HT-29 (cell line): ENCODE measurements around the gene GLIPR1L2. TPM values are rescaled to one million over a fixed set of nuclear protein-coding genes. Genes with fewer than 3 reads are reported as not detected.
"Not testable (repeated sequence)": the region's sequence is repeated elsewhere in the genome, so short reads cannot be mapped to it uniquely, and the experiment has no call there.

ENCODE experiments used
- DNase-seq: peaks from one replicate; pipeline ENCODE4 v3.0.0-alpha.2; 2015; ENCODE audit warnings: low spot score
- total RNA-seq: library from RNA; depleted of rRNA; stranded (reverse); fragments of >200 nt; shearing (Covaris generic); gene quantifications from 2 replicates; pipeline ENCODE4 v1.2.3, GENCODE V29; 2014

The GLIPR1L2 gene
- total RNA-seq, 1 experiment from 2014 or later = not detected

GRCh38 chr12:75437564-75437963, 46.7 kb downstream of the GLIPR1L2 start:
- no peak for DNase-seq

DNA sequence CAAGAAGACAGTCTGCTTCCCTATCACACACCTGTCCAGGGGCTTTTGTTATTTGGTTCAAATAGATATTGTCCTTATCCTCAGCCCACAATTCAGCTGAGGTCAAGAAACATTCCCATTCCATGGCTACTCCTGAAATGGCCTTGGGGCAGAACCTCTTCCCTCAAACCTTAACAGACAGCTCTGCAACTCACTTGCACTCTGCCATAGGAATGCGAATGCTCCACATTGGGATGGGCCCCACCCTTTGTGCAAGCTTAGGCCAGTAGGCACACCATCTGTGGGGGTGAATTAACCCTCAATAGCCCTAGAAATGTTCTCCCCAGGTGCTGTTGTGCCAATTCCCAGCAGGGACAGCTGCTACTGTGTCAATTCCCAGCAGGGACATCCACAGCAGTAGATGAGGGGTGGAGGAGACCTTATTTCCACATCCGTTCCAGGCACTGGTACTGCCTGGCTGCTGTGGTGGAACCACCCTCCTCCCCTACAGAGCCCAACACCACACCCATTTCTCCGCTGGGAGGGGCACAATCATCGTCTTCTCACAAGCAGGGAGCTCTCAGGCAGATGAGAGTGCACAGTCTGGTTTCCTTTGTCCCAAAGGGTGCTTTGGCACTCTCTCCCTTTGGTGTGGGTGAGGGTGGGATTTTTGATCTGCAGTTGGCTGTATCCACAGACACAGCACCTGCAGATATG, 47.3 kb downstream of the GLIPR1L2 start:
- no peak for DNase-seq

- no peak for DNase-seq
Measured at GRCh38 chr12:75439048-75439447, 48.2 kb downstream of the GLIPR1L2 start.

DNA sequence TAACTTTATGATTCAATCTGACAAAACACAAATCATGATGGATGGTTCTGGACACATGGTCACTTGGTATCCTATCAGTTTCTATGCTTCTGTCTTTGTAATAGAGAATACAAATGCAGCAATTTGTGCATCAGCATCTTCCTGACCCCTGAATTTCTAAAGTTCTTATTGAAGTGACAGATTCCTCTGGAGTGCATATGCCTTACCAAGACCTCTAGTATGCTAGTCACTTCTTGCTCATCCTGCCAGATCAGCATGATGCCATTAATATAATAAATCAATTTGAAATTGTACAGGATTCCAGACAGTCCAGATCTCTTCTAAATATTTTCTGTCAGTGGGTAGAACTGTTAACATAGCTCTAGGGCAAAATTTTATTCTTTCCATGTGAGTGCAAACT, 49.0 kb downstream of the GLIPR1L2 start:
- DNase-seq = no peak

- not testable (repeated sequence) for DNase-seq
Measured at GRCh38 chr12:75441687-75442449, 51.0 kb downstream of the GLIPR1L2 start.

DNA sequence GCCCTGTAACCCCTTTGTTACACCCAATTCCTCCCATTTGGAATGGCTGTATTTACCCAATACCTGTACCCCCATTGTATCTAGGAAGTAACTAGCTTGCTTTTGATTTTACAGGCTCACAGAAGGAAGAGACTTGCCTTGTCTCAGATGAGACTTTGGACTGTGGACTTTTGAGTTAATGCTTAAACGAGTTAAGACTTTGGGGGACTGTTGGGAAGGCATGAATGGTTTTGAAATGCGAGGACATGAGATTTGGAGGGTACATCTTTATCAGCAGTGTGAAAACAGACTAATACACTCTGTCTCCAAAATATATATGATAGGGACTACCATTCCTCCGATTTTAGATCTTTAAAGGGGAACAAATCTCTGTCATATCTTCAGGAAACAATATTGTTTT, 51.6 kb downstream of the GLIPR1L2 start:
- not testable (repeated sequence) for DNase-seq

- DNase-seq = no peak
Measured at GRCh38 chr12:75443709-75444108, 52.8 kb downstream of the GLIPR1L2 start.

- no peak for DNase-seq
Measured at GRCh38 chr12:75444429-75445136, 53.7 kb downstream of the GLIPR1L2 start.

GRCh38 chr12:75445137-75445507, 54.2 kb downstream of the GLIPR1L2 start:
- DNase-seq = not testable (repeated sequence)

- no peak for DNase-seq
Measured at GRCh38 chr12:75446857-75447256, 56.0 kb downstream of the GLIPR1L2 start.

DNA sequence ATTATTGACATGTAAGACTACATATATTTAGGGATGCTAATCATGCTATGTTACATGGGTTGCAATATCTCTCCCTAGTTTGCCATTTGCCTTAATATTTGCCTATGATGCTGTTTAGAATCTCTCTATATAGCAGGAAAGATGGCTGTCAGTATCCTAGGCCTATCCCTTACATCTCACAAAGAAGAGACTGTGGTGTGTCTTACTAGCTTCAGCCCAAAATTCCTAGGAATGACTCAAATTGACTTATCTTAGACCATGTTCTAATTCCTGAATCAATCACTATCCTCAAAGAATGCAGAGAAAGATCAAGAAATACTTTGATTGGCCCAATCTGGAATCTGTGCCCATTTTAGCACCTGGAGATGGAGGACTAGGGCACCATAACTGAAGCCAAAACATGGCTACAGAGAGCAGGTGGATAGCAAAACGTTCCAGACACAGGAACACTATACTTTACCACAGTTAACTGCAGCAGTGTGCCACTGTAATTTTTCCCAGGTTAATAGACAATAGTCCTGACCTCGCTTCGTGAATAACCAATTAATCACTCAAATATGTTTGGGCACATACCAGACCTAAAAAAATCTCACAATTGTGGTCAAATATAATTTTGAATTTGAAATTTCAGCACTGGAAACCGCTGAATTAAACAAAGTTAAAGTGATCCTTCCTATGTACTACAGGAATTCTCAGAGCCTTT, 57.0 kb downstream of the GLIPR1L2 start:
- DNase-seq = no peak

GRCh38 chr12:75452675-75453330, 61.9 kb downstream of the GLIPR1L2 start:
- no peak for DNase-seq

DNA sequence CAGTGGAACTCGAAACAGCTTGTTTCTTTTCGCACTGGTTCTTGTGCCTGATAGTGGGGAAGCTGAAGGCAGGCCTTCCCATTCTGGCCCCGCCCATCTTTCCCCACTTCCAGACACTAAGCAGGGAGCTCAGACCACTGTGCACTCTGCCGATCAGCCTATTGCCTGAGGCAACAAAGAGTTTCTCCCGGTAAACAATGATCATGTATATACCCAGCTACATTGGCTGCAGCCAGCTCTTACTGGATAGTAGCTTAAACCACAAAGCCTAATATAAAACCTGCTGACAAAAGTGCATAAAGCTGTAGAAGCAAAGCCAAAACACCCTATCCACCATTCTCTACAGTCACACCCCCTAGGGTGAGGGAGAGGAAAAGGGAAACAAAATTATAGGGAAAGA, 65.0 kb downstream of the GLIPR1L2 start:
- no peak for DNase-seq

- DNase-seq = no peak
Measured at GRCh38 chr12:75457191-75457590, 66.3 kb downstream of the GLIPR1L2 start.

- DNase-seq = peak; percentile 38
Measured at GRCh38 chr12:75457866-75458265, 67.0 kb downstream of the GLIPR1L2 start.

DNA sequence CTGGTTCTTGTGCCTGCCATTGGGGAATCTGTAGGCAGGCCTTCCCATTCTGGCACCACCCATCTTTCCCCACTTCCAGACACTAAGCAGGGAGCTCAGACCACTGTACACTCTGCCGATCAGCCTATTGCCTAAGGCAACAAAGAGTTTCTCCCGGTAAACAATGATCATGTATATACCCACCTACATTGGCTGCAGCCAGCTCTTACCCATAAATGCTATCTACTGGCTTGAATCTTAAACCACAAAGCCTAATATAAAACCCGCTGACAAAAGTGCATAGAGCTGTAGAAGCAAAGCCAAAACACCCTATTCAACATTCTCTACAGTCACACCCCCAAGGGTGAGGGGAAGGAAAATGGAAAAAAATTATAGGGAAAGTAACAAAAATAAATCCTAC, 68.9 kb downstream of the GLIPR1L2 start:
- DNase-seq = peak; percentile 21

- peak; percentile 30 for DNase-seq
Measured at GRCh38 chr12:75460204-75460603, 69.3 kb downstream of the GLIPR1L2 start.

- no peak for DNase-seq
Measured at GRCh38 chr12:75471902-75472890, 81.3 kb downstream of the GLIPR1L2 start.

GRCh38 chr12:75474116-75474515, 83.2 kb downstream of the GLIPR1L2 start:
- no peak for DNase-seq

DNA sequence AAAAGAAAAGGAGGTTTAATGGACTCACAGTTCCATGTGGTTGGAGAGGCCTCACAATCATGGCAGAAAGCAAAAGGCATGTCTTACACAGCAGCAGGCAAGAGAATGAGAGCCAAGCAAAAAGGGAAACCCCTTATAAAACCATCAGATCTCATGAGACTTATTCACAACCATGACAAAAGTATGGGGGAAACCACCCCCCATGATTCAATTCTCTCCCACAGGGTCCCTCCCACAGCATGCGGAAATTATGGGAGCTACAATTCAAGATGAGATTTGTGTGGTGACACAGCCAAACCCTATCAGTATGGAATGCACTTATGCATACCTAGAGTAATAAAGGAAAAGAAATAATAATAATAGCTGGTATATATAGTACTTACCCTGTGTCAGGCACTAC, 85.2 kb downstream of the GLIPR1L2 start:
- DNase-seq = no peak
